NB4 (cell line): ENCODE measurements around the gene BNIPL.
A peak's percentile ranks its signal among the peaks of the same experiment; 100 is the strongest.

ENCODE experiments used
- DNase-seq: peaks from one replicate; pipeline ENCODE4 v3.0.0; 2010; ENCODE audit warnings: low read depth
- H3K4me3 ChIP-seq: one replicate; pipeline ENCODE4 v1.5.1; 2011; ENCODE audit warnings: mild to moderate bottlenecking, low read depth, low read length, moderate library complexity
- CTCF ChIP-seq: IDR thresholded peaks from one replicate; pipeline ENCODE4 v1.5.1; 2012; ENCODE audit warnings: low read depth, low read length
- MAX ChIP-seq: IDR thresholded peaks from 2 replicates; pipeline ENCODE4 v1.6.1; 2011; ENCODE audit warnings: low read depth, low read length
- MYC ChIP-seq: IDR thresholded peaks from 2 replicates; pipeline ENCODE4 v1.6.1; 2011; ENCODE audit warnings: low read depth, low read length
- POLR2A ChIP-seq: IDR thresholded peaks from 2 replicates; pipeline ENCODE4 v1.6.1; 2011; ENCODE audit warnings: mild to moderate bottlenecking; ENCODE audit not compliant: insufficient read length; ENCODE audit errors: extremely low read depth

BNIPL gene

GRCh38 chr1:151047925-151048644, 11.7 kb downstream of the BNIPL start:
- peak; percentile 18; the same call in 1 of the 2 replicates for TF ChIP-seq MYC
- peak; percentile 51 for TF ChIP-seq POLR2A
- peak; percentile 46 for TF ChIP-seq CTCF
- no peak; the same call in 1 of the 2 replicates for TF ChIP-seq MAX
- H3K4me3 ChIP-seq: peak overlapping the region; percentile 61
- peak; percentile 77 for DNase-seq

DNA sequence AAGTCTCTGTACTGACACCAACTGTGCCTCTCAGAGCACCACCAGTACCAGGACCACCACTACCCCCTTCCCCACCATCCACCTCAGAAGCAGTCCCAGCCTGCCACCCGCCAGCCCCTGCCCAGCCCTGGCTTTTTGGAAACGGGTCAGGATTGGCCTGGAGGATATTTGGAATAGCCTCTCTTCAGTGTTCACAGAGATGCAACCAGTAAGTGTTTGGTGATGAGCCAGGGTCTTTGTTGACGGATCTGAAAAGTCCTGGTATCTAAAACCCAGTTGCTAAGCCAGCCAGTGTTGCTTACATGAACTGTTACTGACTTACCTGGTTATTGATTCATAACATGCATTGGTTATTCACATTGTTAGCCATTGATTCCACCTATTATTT, 12.3 kb downstream of the BNIPL start:
- TF ChIP-seq MAX: no peak
- no peak for TF ChIP-seq POLR2A
- no peak for TF ChIP-seq MYC
- no peak for TF ChIP-seq CTCF
- peak overlapping the region; percentile 61 for H3K4me3 ChIP-seq
- DNase-seq: no peak

- TF ChIP-seq POLR2A (no peak), MYC (no peak), MAX (no peak), CTCF (no peak)
- no peak for DNase-seq
- H3K4me3 ChIP-seq: no peak overlapping the region
These were observed 13.1 kb downstream of the BNIPL start for GRCh38 chr1:151049458-151049857.

GRCh38 chr1:151050051-151050688, 13.8 kb downstream of the BNIPL start:
- no peak for TF ChIP-seq MAX
- TF ChIP-seq CTCF: no peak
- TF ChIP-seq MYC: no peak
- no peak for TF ChIP-seq POLR2A
- DNase-seq: no peak
- no peak overlapping the region for H3K4me3 ChIP-seq

DNA sequence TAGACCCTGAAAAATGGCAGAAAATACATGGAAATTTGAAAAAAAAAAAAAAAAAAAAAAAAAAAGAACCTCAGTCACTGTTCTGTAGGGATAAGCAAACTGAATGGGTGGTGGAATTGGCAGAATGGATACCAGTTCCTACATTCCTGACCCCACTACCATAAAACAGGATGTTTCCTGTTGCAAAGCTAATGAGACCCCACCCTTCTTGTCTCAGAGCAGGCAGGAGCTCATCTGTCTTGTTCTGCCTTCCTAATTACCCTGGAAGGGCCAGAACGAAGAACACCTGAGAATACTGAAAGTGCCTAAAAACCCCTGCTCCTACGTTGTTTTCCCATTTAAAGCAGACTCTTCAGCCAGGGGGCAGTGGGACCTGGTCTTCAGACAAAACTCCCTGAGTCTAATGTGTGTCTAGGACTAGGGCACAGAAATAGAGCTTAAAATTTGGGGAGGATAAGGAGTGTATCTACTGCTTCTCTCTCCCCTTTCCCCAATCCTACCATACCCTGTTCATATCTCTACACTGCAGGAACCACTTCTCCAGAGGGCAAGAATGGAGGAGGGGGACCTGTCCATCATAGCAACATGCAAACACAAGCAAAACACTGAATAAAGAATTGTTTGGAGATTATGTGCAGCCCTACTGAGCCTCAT, 15.1 kb downstream of the BNIPL start:
- TF ChIP-seq MYC: no peak
- no peak for TF ChIP-seq MAX
- TF ChIP-seq POLR2A: no peak
- TF ChIP-seq CTCF: no peak
- DNase-seq: no peak
- H3K4me3 ChIP-seq: no peak overlapping the region
